Bone marrow (tissue), 2 donors: Measurements from ENCODE around the gene RAD54L.
"Not testable (repeated sequence)": the region's sequence is repeated elsewhere in the genome, so short reads cannot be mapped to it uniquely, and the experiment has no call there.

ENCODE experiments used
- DNase-seq, 2 donors: peaks; one replicate each; lab custom pipeline; 2025; lab: John Stamatoyannopoulos, UW

The RAD54L gene

DNA sequence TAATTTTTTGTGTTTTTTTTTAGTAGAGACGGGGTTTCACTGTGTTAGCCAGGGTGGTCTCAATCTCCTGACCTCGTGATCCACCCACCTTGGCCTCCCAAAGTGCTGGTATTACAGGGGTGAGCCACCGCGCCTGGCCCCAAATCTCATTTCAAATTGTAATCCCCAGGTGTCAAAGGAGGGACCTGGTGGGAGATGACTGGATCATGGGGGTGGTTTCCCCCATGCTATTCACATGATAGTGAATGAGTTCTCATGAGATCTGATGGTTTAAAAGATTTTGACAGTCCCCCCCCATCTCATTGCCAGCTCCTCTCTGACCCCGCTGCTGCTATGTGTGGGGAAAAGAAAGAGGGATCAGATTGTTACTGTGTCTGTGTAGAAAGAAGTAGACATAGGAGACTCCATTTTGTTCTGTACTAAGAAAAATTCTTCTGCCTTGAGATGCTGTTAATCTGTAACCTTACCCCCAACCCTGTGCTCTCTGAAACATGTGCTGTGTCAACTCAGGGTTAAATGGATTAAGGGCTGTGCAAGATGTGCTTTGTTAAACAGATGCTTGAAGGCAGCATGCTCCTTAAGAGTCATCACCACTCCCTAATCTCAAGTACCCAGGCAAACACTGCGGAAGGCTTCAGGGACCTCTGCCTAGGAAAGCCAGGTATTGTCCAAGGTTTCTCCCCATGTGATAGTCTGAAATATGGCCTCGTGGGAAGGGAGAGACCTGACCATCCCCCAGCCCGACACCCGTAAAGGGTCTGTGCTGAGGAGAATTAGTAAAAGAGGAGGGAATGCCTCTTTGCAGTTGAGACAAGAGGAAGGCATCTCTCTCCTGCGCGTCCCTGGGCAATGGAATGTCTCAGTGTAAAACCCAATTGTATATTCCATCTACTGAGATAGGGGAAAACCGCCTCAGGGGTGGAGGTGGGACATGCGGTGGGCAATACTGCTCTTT lies 72.7 kb downstream of the RAD54L start:
- DNase-seq = not testable (repeated sequence)

DNA sequence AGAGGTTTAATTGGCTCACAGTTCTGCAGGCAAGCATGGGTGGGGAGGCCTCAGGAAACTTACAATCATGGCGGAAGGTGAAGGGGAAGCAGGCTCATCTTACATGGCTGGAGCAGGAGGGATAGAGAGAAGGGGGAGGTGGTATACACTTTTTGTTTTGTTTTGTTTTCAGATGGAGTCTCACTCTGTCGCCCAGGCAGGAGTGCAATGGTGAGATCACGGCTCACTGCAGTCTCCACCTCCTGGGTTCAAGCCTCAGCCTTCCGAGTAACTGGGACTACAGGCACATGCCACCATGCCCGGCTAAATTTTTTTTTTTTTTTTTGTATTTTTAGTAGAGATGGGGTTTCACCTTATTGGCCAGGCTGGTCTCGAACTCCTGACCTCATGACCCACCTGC lies 74.6 kb downstream of the RAD54L start:
- not testable (repeated sequence) for DNase-seq

DNA sequence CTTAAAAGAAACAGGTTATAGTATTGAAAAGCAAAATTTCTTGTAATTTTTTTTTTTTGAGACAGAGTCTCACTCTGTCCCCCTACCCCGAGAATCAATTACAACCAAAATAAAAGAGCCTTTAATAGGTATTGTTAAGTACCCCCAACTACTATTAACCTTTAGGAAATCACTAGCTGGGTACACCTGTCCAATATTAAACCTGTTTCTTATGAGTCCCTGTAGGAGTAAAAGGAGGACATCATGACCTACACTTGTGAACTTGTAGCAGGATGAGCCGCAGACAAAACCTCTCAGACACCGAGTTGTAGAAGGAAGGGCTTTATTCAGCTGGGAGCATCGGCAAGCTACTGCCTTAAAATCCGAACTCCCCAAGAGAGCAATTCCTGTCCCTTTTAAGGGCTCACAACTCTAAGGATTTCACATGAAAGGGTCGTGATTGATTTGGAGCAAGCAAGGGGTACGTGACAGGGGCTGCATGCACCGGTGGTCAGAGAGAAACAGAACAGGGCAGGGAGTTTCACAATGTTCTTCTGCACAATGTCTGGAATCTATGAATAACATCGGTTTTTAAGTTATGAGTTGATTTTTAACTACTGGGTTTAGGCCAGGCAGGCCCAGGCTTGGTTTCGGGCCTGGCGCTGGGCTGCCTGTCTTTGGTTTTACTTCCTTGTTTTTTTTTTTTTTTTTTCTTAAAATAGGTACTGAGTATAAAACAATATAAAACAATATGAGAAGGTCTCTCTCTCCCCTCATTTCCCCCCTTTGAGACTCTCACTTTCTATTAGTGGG lies 77.9 kb downstream of the RAD54L start:
- DNase-seq = not testable (repeated sequence)
